MM.1S (cell line): Measurements from ENCODE around the gene CNTNAP4.

Experiments used
- DNase-seq: peaks from one replicate; pipeline ENCODE4 v3.0.0-alpha.2; 2015
- H2AFZ ChIP-seq: fragments of 300-600 bp; sonication (generic); 2 replicates; pipeline ENCODE4 v1.6.0; 2016; ENCODE audit warnings: antibody characterized with exemption, low read length
- H3F3A ChIP-seq: fragments of 300-600 bp; sonication (generic); 2 replicates; pipeline ENCODE4 v1.6.1; 2016; ENCODE audit warnings: mild to moderate bottlenecking, antibody characterized with exemption, low read length, moderate library complexity, mixed read lengths; ENCODE audit not compliant: insufficient read depth
- H3K27ac ChIP-seq: fragments of 300-600 bp; sonication (generic); 2 replicates; pipeline ENCODE4 v1.5.1; 2016; ENCODE audit warnings: mild to moderate bottlenecking, low read length
- H3K27me3 ChIP-seq: fragments of 300-600 bp; sonication (generic); replicated peaks from 2 replicates; pipeline ENCODE4 v1.6.0; 2016; ENCODE audit warnings: low read length; ENCODE audit not compliant: insufficient read depth
- H3K36me3 ChIP-seq: fragments of 300-600 bp; sonication (generic); replicated peaks from 2 replicates; pipeline ENCODE4 v1.6.1; 2016; ENCODE audit warnings: mild to moderate bottlenecking, low read length, mixed read lengths; ENCODE audit not compliant: insufficient read depth
- H3K4me1 ChIP-seq: fragments of 300-600 bp; sonication (generic); 2 replicates; pipeline ENCODE4 v1.6.1; 2016; ENCODE audit warnings: low read length, mixed read lengths
- H3K4me2 ChIP-seq: fragments of 300-600 bp; sonication (generic); 2 replicates; pipeline ENCODE4 v1.6.0; 2016; ENCODE audit warnings: low read depth, low read length
- H3K4me3 ChIP-seq: fragments of 300-600 bp; sonication (generic); 2 replicates; pipeline ENCODE4 v1.5.1; 2016; ENCODE audit warnings: low read length, mixed read lengths
- H3K79me2 ChIP-seq: fragments of 300-600 bp; sonication (generic); 2 replicates; pipeline ENCODE4 v1.6.1; 2016; ENCODE audit warnings: mixed run types, low read length, mixed read lengths
- H3K9ac ChIP-seq: fragments of 300-600 bp; sonication (generic); 2 replicates; pipeline ENCODE4 v1.6.1; 2016; ENCODE audit warnings: low read length, mixed read lengths
- H3K9me2 ChIP-seq: fragments of 300-600 bp; sonication (generic); replicated peaks from 2 replicates; pipeline ENCODE4 v1.6.1; 2016; ENCODE audit warnings: mild to moderate bottlenecking, low read length, mixed read lengths; ENCODE audit not compliant: insufficient read depth
- H3K9me3 ChIP-seq: fragments of 300-600 bp; sonication (generic); replicated peaks from 2 replicates; pipeline ENCODE4 v1.6.1; 2016; ENCODE audit warnings: mild to moderate bottlenecking, low read length, mixed read lengths; ENCODE audit not compliant: insufficient read depth
- H4K20me1 ChIP-seq: fragments of 300-600 bp; sonication (generic); 2 replicates; pipeline ENCODE4 v1.6.1; 2016; ENCODE audit warnings: mild to moderate bottlenecking, low read length, moderate library complexity, mixed read lengths; ENCODE audit not compliant: insufficient read depth
- EZH2 ChIP-seq: fragments of 300-600 bp; sonication (generic); optimal IDR thresholded peaks from 2 replicates; pipeline ENCODE3; 2017; ENCODE audit warnings: low read depth, mild to moderate bottlenecking, antibody characterized with exemption, low read length, mixed read lengths
- EZH2phosphoT487 ChIP-seq: fragments of 300-600 bp; sonication (generic); IDR thresholded peaks from 2 replicates; pipeline ENCODE4 v1.6.1; 2018; ENCODE audit warnings: antibody characterized with exemption, low read length
- TF ChIP-seq, protein P1 (sequence below): fragments of 300-600 bp; sonication (generic); IDR thresholded peaks from 2 replicates; pipeline ENCODE4 v1.5.1; 2016; ENCODE audit warnings: antibody characterized with exemption, low read length, mixed read lengths

Gene CNTNAP4

DNA sequence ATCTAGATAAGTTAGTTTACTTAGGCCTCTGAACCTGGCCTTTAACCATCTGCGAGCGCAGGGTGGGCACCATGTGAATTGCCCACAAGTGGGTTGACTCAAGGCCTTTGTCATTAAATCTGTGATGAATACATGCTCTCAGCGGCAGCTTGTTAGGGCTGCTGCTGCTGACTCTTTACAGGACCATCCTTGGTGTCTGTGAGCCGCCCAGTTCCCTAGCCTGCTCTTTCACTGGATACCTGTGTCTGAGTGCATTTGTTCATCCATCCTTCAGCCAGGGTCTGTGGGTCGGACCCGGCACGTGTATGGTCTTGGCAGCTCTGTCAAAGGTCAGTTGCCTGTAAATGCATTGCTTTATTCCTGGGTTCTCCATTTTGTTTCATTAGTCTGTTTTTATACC is 321.3 kb downstream of the CNTNAP4 start:
- TF ChIP-seq EZH2phosphoT487 (no peak), EZH2 (no peak)
- TF ChIP-seq, protein P1, sequence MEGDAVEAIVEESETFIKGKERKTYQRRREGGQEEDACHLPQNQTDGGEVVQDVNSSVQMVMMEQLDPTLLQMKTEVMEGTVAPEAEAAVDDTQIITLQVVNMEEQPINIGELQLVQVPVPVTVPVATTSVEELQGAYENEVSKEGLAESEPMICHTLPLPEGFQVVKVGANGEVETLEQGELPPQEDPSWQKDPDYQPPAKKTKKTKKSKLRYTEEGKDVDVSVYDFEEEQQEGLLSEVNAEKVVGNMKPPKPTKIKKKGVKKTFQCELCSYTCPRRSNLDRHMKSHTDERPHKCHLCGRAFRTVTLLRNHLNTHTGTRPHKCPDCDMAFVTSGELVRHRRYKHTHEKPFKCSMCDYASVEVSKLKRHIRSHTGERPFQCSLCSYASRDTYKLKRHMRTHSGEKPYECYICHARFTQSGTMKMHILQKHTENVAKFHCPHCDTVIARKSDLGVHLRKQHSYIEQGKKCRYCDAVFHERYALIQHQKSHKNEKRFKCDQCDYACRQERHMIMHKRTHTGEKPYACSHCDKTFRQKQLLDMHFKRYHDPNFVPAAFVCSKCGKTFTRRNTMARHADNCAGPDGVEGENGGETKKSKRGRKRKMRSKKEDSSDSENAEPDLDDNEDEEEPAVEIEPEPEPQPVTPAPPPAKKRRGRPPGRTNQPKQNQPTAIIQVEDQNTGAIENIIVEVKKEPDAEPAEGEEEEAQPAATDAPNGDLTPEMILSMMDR, result no peak
- no peak for DNase-seq
- Histone ChIP-seq H3K4me2 (no peak overlapping the region), H3K27me3 (no peaks in the 10 kb centered on the region), H2AFZ (no peak overlapping the region), H4K20me1 (no peaks in the 10 kb centered on the region), H3K9me3 (no peaks in the 10 kb centered on the region), H3F3A (no peaks in the 10 kb centered on the region), H3K79me2 (no peaks in the 10 kb centered on the region), H3K36me3 (no peaks in the 10 kb centered on the region), H3K27ac (no peak overlapping the region), H3K4me1 (no peaks in the 10 kb centered on the region), H3K4me3 (no peak overlapping the region), H3K9ac (no peak overlapping the region), H3K9me2 (no peaks in the 10 kb centered on the region)

DNA sequence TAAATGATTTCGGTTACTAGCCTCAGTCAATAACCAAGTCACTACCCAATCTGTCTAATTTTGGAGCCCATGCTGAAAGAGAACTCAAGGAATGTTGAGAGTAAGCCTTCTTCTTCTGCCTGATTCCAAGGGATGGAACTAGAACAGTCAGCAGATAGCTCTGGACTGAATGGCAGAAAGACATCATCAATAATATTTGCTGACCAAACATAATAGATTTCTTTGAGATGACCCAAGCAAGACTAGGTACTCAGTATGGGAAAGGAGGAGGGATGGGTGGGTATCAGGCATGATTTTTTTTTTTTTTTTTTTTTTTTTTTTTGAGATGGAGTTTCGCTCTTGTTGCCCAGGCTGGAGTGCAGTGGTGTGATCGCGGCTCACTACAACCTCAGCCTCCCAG is 330.1 kb downstream of the CNTNAP4 start:
- TF ChIP-seq, protein P1, result no peak
- TF ChIP-seq EZH2phosphoT487 (no peak), EZH2 (no peak)
- H3K4me3 ChIP-seq, result no peak overlapping the region
- H3F3A ChIP-seq, result no peaks in the 10 kb centered on the region
- H3K27me3 ChIP-seq, result no peaks in the 10 kb centered on the region
- H3K4me2 ChIP-seq, result no peak overlapping the region
- H3K9me3 ChIP-seq, result no peaks in the 10 kb centered on the region
- DNase-seq, result no peak
- no peak overlapping the region for H3K27ac ChIP-seq
- H3K4me1 ChIP-seq, result no peaks in the 10 kb centered on the region
- no peak overlapping the region for H2AFZ ChIP-seq
- H3K9ac ChIP-seq, result no peak overlapping the region
- H4K20me1 ChIP-seq, result no peaks in the 10 kb centered on the region
- no peaks in the 10 kb centered on the region for H3K36me3 ChIP-seq
- no peaks in the 10 kb centered on the region for H3K9me2 ChIP-seq
- no peaks in the 10 kb centered on the region for H3K79me2 ChIP-seq
